PC-9 (cell line): ENCODE results near the gene CCNJ. TPM values are rescaled to one million over a fixed set of nuclear protein-coding genes. Genes with fewer than 3 reads are reported as not detected.
"Not testable (repeated sequence)": the region's sequence is repeated elsewhere in the genome, so short reads cannot be mapped to it uniquely, and the experiment has no call there.

Experiments used
- BruUV-seq: library from RNA; stranded (reverse); fragments of 400-500 nt; replicated peaks from 2 replicates; lab custom pipeline; 2021; lab: Mats Ljungman, UMichigan
- CTCF ChIA-PET: fragments of 300-600 bp; sonication (Branson Sonifier 250); formaldehyde crosslinking; loops from one replicate; lab custom pipeline; 2022; ENCODE audit warnings: antibody characterized with exemption; lab: Charles Lee
- POLR2A ChIA-PET: fragments of 300-600 bp; sonication (Branson Sonifier 250); formaldehyde crosslinking; loops from one replicate; lab custom pipeline; 2022; ENCODE audit warnings: antibody characterized with exemption; ENCODE audit not compliant: unreplicated experiment; lab: Charles Lee
- DNase-seq, 2 experiments: peaks; one replicate each; pipeline versions ENCODE4 v3.0.0 to v3.0.0-alpha.2; 2015 to 2022; ENCODE audit warnings: mixed read lengths in 1 of 2
- H2AFZ ChIP-seq: fragments of 200-600 bp; sonication (generic); 2 replicates; pipeline ENCODE4 v1.8.1; 2017; ENCODE audit warnings: antibody characterized with exemption
- H3F3A ChIP-seq: fragments of 200-600 bp; sonication (generic); 2 replicates; pipeline ENCODE4 v1.8.1; 2017; ENCODE audit warnings: antibody characterized with exemption, mild to moderate bottlenecking, low read depth; ENCODE audit not compliant: insufficient read depth
- H3K27ac ChIP-seq: fragments of 200-600 bp; sonication (generic); 2 replicates; pipeline ENCODE4 v1.6.1; 2016; ENCODE audit warnings: mixed run types
- H3K27me3 ChIP-seq: fragments of 200-600 bp; sonication (generic); 2 replicates; pipeline ENCODE4 v1.6.1; 2016; ENCODE audit warnings: low read depth, mixed run types; ENCODE audit not compliant: insufficient read depth
- H3K36me3 ChIP-seq: fragments of 200-600 bp; sonication (generic); 2 replicates; pipeline ENCODE4 v1.6.1; 2016; ENCODE audit warnings: low read depth, mixed run types
- H3K4me1 ChIP-seq: fragments of 200-600 bp; sonication (generic); replicated peaks from 2 replicates; pipeline ENCODE4 v1.6.1; 2016; ENCODE audit warnings: mixed run types; ENCODE audit not compliant: insufficient read depth
- H3K4me2 ChIP-seq: fragments of 200-600 bp; sonication (generic); 2 replicates; pipeline ENCODE4 v1.6.1; 2017; ENCODE audit warnings: mixed run types
- H3K4me3 ChIP-seq: fragments of 200-600 bp; sonication (generic); 2 replicates; pipeline ENCODE4 v1.6.1; 2016; ENCODE audit warnings: mixed run types
- H3K79me2 ChIP-seq: fragments of 200-600 bp; sonication (generic); 2 replicates; pipeline ENCODE4 v1.6.1; 2017; ENCODE audit warnings: low read depth, mixed run types
- H3K9me2 ChIP-seq: fragments of 200-600 bp; sonication (generic); 2 replicates; pipeline ENCODE4 v1.8.1; 2017; ENCODE audit warnings: mild to moderate bottlenecking; ENCODE audit not compliant: insufficient read depth
- H3K9me3 ChIP-seq: fragments of 200-600 bp; sonication (generic); 2 replicates; pipeline ENCODE4 v1.8.1; 2016; ENCODE audit warnings: low read depth; ENCODE audit not compliant: insufficient read depth
- H4K20me1 ChIP-seq: fragments of 200-600 bp; sonication (generic); 2 replicates; pipeline ENCODE4 v1.8.1; 2017; ENCODE audit not compliant: insufficient read depth
- CTCF ChIP-seq: fragments of 200-600 bp; sonication (generic); conservative IDR thresholded peaks from 2 replicates; pipeline ENCODE4 v1.6.1; 2017; ENCODE audit warnings: mixed run types, antibody characterized with exemption, mild to moderate bottlenecking, moderate library complexity
- EZH2 ChIP-seq: fragments of 200-600 bp; sonication (generic); IDR thresholded peaks from 2 replicates; pipeline ENCODE4 v1.8.0; 2017; ENCODE audit warnings: antibody characterized with exemption, low read depth
- intact Hi-C: fragments of 100-400 bp; cut with micrococcal nuclease; formaldehyde crosslinking; loops from one replicate; pipeline ENCODE4 v1.10.0; 2022; ENCODE audit not compliant: unreplicated experiment
- total RNA-seq: library from RNA; stranded (reverse); gene quantifications from 2 replicates; pipeline ENCODE4 v1.2.3, GENCODE V29; 2021

CCNJ gene
- total RNA-seq, 1 experiment from 2014 or later, result 2.5 TPM

- Histone ChIP-seq H3K27ac (no peak overlapping the region), H2AFZ (no peak overlapping the region), H4K20me1 (no peaks in the 10 kb centered on the region), H3K4me3 (no peak overlapping the region), H3K4me1 (peaks cover 15% of the 10 kb centered on the region; the same call in 1 of the 2 replicates), H3K79me2 (peaks cover 35% of the 10 kb centered on the region), H3K4me2 (no peak overlapping the region), H3K27me3 (no peaks in the 10 kb centered on the region), H3F3A (no peaks in the 10 kb centered on the region), H3K9me3 (no peaks in the 10 kb centered on the region; the same call in 1 of the 2 replicates), H3K9me2 (no peaks in the 10 kb centered on the region), H3K36me3 (no peaks in the 10 kb centered on the region)
- no TSS peak for BruUV-seq
- TF ChIP-seq CTCF, result no peak
- TF ChIP-seq EZH2, result no peak
- no peak for DNase-seq
- ChIA-PET CTCF (interaction anchor here (0.5 kb wide), 1 partner anchor 183 kb away, joined by 5 read pairs; no protein-coding TSS in a partner anchor), POLR2A (no interaction called here)
- intact Hi-C loops, result no loop called here
Observed at GRCh38 chr10:96046546-96046945, 3.2 kb downstream of the CCNJ start.

GRCh38 chr10:96047004-96047649 is 3.7 kb downstream of the CCNJ start:
- H3K27me3 ChIP-seq, result no peaks in the 10 kb centered on the region
- intact Hi-C loops, result no loop called here
- no peaks in the 10 kb centered on the region for H3K9me2 ChIP-seq
- no peak overlapping the region for H2AFZ ChIP-seq
- no peak overlapping the region for H3K4me3 ChIP-seq
- H3K79me2 ChIP-seq, result peaks cover 35% of the 10 kb centered on the region
- POLR2A ChIA-PET, result no interaction called here
- no peak overlapping the region for H3K4me2 ChIP-seq
- H3K4me1 ChIP-seq, result peaks cover 15% of the 10 kb centered on the region; the same call in 1 of the 2 replicates
- H3K27ac ChIP-seq, result no peak overlapping the region
- no peaks in the 10 kb centered on the region; the same call in 1 of the 2 replicates for H3K9me3 ChIP-seq
- H4K20me1 ChIP-seq, result no peaks in the 10 kb centered on the region
- TF ChIP-seq EZH2, result no peak
- no peak for TF ChIP-seq CTCF
- no TSS peak for BruUV-seq
- no peaks in the 10 kb centered on the region for H3F3A ChIP-seq
- DNase-seq, result no peak
- H3K36me3 ChIP-seq, result no peaks in the 10 kb centered on the region
- CTCF ChIA-PET, result interaction anchor here (0.5 kb wide), 1 partner anchor 183 kb away, joined by 5 read pairs; no protein-coding TSS in a partner anchor

- H3K4me2 ChIP-seq, CTCF ChIA-PET, H4K20me1 ChIP-seq, BruUV-seq, H3K27ac ChIP-seq, POLR2A ChIA-PET, H3K36me3 ChIP-seq, H2AFZ ChIP-seq, H3K4me3 ChIP-seq, H3K9me2 ChIP-seq, H3K9me3 ChIP-seq, H3F3A ChIP-seq, intact Hi-C loops, H3K27me3 ChIP-seq, DNase-seq: not testable (repeated sequence)
- H3K4me1 ChIP-seq, result peaks cover 15% of the 10 kb centered on the region; the same call in 1 of the 2 replicates
- peaks cover 40% of the 10 kb centered on the region for H3K79me2 ChIP-seq
Observed at GRCh38 chr10:96047925-96048324, 4.5 kb downstream of the CCNJ start.
